Fibroblast of skin of back (primary cell): Measurements from ENCODE around the gene BLOC1S5.
A peak's percentile ranks its signal among the peaks of the same experiment; 100 is the strongest.
"Not testable (repeated sequence)": the region's sequence is repeated elsewhere in the genome, so short reads cannot be mapped to it uniquely, and the experiment has no call there.

Source experiments
- DNase-seq: peaks from one replicate; pipeline ENCODE4 v3.0.0-alpha.2; 2013

Gene BLOC1S5

DNA sequence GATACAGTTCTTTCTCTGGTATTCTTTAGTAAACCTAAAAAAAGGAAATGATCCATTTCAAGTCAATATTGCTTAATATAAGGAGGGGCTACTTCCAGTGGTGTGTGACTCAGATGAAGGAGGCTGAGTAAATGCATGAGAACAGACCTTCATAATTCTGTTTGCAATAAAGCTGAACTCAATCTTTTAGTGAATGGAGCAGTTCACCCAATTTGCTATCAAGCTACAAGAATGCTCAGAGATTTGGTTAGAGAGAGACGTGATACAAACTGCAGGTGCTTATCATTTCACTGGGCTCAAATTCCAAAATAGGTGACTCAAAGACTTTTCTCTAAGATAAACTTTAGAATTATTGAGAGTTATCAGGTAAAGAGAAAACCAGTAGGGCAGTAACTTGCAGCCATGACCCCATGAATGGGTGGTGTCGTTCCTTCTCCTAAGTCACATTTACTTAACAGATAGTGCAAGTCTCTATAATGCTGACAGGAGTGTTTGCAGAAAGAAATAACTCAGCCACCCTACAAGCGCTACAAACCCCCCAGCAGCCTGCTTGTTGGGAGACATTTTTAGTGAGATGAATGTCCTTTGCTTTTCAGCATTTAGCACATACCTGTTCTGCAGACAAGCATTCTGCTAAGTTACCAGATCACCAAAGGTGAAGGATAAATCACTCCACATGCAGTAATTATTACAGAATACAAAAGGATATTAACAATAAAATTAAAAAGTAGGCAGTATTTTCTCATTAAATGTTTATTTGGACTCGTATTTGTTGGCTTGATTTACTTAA is 16.4 kb upstream of the BLOC1S5 start:
- peak; percentile 74 for DNase-seq

DNA sequence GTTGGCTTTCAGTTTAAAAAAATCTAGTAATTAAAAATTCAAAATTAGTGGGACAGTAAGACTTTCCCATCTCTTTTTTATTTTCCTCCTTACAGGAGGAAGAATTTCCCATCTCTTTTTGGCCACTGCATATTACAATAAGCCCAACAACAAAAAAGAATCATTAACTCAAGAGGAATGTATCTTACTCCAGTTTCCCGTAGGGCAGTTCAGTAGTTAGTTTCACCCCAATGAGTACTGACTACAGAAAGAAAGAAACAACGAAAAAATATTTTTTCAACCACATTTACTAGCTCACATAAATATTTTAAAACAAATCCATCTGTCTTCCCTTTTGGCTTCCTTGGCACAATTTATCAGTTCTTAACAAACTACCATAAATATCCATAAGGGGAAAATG is 14.9 kb upstream of the BLOC1S5 start:
- no peak for DNase-seq

DNA sequence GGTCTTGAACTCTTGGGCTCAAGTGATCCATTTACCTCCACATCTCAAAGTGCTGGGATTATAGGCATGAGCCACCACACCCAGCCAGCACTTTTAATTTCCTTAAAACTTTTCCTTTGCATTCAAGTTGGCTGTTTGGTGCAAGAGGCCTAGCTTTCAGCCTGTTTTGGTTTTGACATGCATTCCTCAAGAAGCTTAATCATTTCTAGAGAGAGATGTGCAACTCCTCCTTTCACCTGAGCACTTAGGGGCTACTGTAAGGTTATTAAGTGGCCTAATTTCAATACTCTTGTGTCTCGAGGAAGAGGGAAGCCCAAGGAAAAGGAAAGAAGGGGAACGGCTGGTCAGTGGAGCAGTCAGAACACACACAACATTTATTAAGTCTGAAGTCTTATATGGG is 13.8 kb upstream of the BLOC1S5 start:
- DNase-seq = no peak

DNA sequence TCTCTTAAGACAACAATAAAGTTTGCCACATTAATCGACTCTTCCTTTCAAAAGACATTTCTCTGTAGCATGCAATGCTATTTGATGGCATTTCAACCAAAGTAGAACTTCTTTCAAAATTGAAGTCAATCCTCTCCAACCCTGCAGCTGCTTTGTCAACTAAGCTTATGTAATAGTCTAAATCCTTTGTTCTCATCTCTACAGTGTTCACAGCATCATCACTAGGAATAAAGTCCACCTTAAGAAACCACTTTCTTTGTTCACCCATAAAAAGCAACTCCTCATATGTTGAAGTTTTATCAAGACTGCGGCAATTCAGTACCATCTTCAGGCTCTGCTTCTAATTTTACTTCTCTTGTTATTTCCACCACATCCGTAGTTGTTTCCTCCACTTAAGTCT is 11.5 kb upstream of the BLOC1S5 start:
- no peak for DNase-seq

DNA sequence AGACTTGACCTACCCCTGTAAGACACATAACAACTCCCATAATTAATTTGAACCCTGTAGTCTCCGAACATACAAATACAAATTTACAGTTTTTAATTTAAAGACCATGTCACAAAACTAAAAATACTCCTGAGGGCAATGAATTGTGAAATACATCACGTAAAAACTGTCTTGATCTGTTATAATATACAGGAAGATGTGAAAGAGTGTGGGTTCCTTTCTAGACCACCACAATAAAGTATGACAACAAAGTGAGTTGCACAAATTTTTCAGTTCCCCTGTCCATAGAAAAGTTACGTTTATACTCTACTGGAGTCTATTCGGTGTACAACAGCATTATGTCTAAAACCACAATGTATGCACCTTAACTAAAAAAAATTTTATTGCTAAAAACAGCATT is 11.0 kb upstream of the BLOC1S5 start:
- DNase-seq = no peak

DNA sequence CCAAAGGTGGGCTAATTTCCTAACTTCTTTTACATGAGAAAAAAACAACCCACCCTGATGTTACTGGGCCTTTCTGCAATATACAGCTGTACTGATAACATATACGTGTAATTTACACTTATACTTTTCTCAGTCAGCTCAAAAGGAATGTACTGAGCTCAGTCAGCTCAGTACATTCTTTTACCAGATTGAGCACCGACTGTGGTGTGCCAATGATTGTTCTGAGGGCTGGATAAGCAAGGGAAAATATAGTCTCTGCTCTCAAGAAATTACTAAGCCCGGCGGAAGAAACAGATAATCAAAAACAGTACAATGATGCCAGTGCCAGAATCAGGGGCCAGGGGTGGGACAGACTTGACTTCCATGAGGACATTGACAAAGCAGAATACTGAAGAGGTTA is 10.0 kb upstream of the BLOC1S5 start:
- DNase-seq = peak; percentile 31

DNA sequence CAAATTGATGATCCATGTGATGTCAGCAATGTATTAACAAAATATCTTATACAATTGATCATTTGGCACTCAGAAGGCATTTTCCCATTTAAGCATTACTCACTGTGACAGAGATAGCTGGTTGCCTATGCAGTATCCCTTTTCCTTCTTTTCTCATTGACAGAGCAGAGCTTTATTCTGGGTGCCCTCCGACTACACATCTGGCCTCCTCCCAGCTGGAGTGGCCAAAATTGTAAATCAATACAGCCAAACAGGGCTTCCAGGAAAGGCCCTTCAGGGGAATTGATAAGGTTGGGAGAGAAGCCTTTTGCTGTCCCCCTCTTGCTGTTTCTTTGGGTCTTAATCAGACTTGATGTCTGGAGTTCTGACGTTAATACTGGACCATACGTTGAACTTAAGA is 9.6 kb upstream of the BLOC1S5 start:
- no peak for DNase-seq

DNA sequence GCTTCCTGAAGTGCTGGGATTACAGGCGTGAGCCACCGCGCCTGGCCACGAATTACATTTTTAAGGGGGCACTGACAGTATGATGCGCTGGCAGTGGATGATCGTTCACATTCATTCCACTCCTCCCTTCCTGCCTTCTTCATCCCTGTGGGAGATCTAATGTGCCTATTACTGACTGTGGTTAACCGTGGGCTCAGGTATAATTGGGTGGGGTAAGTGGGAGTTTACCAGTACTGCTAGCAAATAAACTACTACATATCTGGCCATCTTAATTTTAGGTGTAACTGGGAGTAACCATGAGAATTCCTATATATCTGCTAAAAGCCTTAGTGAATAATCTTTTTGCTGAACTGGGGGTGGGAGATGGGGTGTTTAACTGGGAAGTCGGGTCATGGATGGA is 6.5 kb upstream of the BLOC1S5 start:
- DNase-seq = no peak

GRCh38 chr6:8069631-8070284 is 5.6 kb upstream of the BLOC1S5 start:
- DNase-seq = no peak

GRCh38 chr6:8069151-8069550 is 5.0 kb upstream of the BLOC1S5 start:
- no peak for DNase-seq

DNA sequence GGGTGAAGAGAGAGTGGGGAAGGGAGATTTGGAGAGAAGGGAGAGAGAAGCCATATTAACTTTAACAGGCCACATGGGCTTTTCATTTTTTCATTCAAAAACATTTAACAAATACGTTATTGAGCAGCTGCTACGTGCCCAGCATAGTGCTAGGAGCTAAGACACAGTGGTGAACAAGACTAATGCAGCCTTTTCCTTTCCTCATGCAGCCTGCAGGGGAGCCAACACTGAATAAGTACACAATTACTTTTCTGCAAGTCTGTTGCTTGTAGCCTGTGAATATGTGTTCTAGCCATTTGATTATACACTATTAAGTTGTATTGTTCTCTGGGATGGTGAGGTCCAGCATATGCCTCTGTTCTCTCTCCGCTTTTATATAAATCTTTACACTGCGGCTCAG is 1.9 kb upstream of the BLOC1S5 start:
- no peak for DNase-seq

- DNase-seq = no peak
Measured at GRCh38 chr6:8065519-8065911, 1.3 kb upstream of the BLOC1S5 start.

DNA sequence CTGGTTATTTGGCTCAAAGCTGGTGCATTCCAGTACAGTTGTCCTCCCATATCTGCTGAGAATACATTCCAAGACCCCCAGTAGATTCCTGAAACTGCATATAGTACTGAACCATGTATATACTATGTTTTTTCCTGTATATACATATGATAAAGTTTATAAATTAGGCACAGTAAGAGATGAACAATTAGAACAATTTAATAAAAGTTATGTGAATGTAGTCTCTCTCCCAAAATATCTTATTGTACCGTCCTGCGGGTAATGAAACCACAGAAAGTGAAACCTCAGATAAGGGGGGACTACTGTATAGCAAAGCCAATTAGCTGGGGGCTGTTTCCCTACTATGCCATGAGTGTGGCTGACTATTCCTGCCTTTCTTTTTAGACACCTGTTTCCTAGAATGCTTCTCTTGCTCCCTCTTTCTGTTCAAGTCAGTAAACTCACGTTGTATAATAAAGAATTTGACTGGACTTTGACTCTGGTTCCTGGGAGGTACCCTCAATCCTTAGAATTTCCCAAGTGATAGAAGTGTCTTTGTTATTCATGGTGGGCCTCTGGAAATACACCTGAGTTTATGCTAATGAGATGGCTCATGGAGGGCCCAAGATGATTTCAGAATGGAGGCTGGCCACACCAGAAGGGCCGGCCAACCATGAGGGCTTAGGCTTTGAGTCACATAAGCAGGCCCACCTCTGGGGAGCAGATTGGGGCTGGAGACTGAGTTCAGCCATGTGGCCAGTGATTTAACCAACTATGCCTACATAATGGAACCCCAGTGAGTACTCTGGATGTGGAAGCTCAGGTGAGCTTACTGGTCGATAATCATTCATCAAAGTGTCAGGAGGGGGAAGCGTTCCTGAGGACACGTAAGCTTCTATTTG is 689 bp upstream of the BLOC1S5 start:
- no peak for DNase-seq

DNA sequence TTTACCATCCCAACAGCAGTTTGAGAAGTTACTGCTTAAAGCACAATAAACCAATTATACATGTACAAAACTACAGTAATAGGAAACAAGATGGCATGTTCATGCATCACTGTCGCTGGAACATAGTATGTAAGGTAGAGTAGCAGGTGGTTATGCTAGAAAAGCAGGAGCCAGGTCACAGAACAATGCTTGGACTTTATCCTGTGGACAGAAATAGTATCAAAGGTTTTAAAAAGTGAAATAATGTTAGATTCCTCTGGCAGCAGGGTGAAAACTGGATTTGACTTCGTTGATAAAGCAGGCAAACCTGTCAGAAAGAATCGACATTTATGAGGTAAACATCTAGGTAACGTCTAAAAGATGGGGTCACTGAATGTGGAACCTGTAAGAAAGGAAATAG is 2.5 kb downstream of the BLOC1S5 start:
- DNase-seq = no peak

GRCh38 chr6:8060346-8060745 is 3.8 kb downstream of the BLOC1S5 start:
- DNase-seq = no peak

DNA sequence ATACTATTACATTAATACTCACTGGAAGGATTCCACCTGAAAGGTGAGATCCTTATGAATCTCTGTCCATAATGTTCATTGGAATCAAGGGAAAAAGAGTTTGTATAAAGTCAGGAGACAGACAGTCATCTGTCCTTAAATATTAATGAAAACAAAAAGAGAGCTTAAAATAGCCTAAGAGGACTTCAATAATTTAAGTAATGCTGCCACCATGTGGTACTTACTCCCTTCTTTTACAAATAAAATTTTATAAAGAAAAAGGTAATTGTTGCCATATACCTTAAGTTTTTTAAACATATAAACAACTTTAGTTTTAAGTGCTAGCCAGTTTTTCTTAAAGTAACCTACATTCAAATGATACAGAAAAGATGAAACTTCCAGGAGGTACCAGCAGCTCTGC is 5.1 kb downstream of the BLOC1S5 start:
- DNase-seq = peak; percentile 40

DNA sequence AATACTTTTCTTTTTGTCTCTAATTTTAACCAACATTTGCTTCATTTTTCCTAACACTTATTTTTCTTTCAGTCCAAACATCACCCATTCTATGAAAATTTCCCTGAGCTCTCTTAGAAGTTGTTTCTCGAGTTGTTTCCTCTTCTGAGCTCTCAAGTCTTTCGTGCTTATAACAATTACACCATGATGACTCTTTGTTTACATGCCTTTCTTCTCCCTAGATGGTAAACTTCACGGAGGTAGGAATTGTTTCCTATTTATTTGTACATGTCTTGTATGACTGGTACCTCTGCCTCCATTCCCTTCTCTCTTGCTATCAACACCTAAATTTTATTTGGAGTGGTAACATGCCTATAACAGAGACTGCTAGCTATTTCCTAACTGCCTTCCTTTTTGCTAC is 6.4 kb downstream of the BLOC1S5 start:
- DNase-seq = no peak

GRCh38 chr6:8057263-8057662 is 6.9 kb downstream of the BLOC1S5 start:
- no peak for DNase-seq

DNA sequence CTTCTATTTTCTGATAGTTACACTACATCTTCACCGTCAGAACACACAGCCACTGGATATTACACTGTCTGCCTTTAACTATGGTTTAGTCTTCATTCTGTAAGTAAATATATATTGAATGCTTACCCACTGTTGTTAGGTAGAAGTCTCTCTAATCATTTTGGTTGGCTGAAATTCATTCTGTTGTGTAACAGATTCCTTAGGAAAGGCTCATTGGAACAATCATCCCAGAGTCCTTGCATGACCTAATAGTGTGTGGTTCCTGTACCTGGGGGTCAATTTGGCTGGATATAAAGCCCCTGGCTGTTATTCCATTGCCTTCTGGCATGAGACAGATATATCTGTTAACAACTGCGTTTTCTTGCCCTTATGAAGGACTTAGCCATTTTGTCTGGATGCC is 9.9 kb downstream of the BLOC1S5 start:
- no peak for DNase-seq

GRCh38 chr6:8047541-8048292 is 16.5 kb downstream of the BLOC1S5 start:
- peak; percentile 40 for DNase-seq

DNA sequence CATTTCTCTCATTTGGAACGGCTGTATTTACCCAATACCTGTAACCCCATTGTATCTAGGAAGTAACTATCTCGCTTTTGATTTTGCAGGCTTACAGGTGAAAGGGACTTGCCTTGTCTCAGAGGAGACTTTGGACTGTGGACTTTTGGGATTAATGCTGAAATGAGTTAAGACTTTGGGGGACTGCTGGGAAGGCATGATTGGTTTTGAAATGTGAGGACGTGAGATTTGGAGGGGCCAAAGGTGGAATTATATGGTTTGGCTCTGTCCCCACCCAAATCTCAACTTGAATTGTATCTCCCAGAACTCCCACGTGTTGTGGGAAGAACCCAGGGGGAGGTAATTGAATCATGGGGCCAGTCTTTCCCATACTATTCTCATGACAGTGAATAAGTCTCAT is 18.4 kb downstream of the BLOC1S5 start:
- DNase-seq = not testable (repeated sequence)

DNA sequence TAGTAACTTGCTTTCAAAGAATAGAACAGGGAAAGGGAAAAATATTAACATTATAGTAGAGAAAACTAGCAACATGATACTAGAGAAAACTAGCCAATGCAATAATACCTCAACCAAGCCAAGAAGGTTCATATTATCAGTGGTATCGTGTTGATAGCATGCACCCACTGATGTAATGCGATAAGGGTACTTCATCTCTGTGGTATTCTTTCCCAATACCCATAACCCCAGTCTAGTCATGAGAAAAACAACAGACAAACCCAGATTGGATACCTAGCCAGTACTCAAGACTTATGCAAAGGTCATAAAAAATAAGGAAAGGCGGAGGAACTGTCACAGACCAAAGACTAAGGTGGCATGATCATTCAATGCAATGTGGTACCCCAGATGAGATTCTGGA is 21.0 kb downstream of the BLOC1S5 start:
- DNase-seq = no peak
